DMS114 treated with DMSO at 0.1 percent for 48 hours (cell line): ENCODE results near the gene CCDC170.

Experiments
- DNase-seq: peaks from one replicate; lab custom pipeline; 2025; ENCODE audit not compliant: unreplicated experiment; lab: John Stamatoyannopoulos, UW

CCDC170 gene

GRCh38 chr6:151616600-151616999 is 122.8 kb downstream of the CCDC170 start:
- DNase-seq = no peak

- DNase-seq = no peak
Measured at GRCh38 chr6:151617539-151617938, 123.7 kb downstream of the CCDC170 start.

GRCh38 chr6:151618717-151619116 is 124.9 kb downstream of the CCDC170 start:
- DNase-seq = no peak

GRCh38 chr6:151620179-151620578 is 126.4 kb downstream of the CCDC170 start:
- no peak for DNase-seq

GRCh38 chr6:151624071-151624470 is 130.3 kb downstream of the CCDC170 start:
- no peak for DNase-seq

GRCh38 chr6:151624481-151624880 is 130.7 kb downstream of the CCDC170 start:
- DNase-seq = no peak

- DNase-seq = no peak
Measured at GRCh38 chr6:151624900-151625536, 131.2 kb downstream of the CCDC170 start.

- DNase-seq = no peak
Measured at GRCh38 chr6:151627689-151628444, 134.1 kb downstream of the CCDC170 start.

- DNase-seq = no peak
Measured at GRCh38 chr6:151629791-151630190, 136.0 kb downstream of the CCDC170 start.

GRCh38 chr6:151630387-151630786 is 136.6 kb downstream of the CCDC170 start:
- no peak for DNase-seq

GRCh38 chr6:151630991-151631655 is 137.3 kb downstream of the CCDC170 start:
- no peak for DNase-seq

- no peak for DNase-seq
Measured at GRCh38 chr6:151632415-151632987, 138.7 kb downstream of the CCDC170 start.

- no peak for DNase-seq
Measured at GRCh38 chr6:151633526-151634335, 139.9 kb downstream of the CCDC170 start.

GRCh38 chr6:151634336-151634720 is 140.5 kb downstream of the CCDC170 start:
- no peak for DNase-seq

GRCh38 chr6:151635741-151636140 is 141.9 kb downstream of the CCDC170 start:
- no peak for DNase-seq

- DNase-seq = no peak
Measured at GRCh38 chr6:151637814-151638213, 144.0 kb downstream of the CCDC170 start.

- DNase-seq = no peak
Measured at GRCh38 chr6:151639750-151640149, 145.9 kb downstream of the CCDC170 start.

GRCh38 chr6:151641028-151641427 is 147.2 kb downstream of the CCDC170 start:
- DNase-seq = no peak

GRCh38 chr6:151647976-151648639 is 154.3 kb downstream of the CCDC170 start:
- DNase-seq = no peak

GRCh38 chr6:151649835-151650234 is 156.0 kb downstream of the CCDC170 start:
- no peak for DNase-seq
